HG02798 (cell line): Measurements from ENCODE around the gene TNFRSF25.

ENCODE experiments used
- ATAC-seq: cut with Tn5 transposase; IDR thresholded peaks from one replicate; pipeline ENCODE4 v1.9.1; 2021; ENCODE audit warnings: mild to moderate bottlenecking; ENCODE audit not compliant: unreplicated experiment, poor library complexity

Gene TNFRSF25

DNA sequence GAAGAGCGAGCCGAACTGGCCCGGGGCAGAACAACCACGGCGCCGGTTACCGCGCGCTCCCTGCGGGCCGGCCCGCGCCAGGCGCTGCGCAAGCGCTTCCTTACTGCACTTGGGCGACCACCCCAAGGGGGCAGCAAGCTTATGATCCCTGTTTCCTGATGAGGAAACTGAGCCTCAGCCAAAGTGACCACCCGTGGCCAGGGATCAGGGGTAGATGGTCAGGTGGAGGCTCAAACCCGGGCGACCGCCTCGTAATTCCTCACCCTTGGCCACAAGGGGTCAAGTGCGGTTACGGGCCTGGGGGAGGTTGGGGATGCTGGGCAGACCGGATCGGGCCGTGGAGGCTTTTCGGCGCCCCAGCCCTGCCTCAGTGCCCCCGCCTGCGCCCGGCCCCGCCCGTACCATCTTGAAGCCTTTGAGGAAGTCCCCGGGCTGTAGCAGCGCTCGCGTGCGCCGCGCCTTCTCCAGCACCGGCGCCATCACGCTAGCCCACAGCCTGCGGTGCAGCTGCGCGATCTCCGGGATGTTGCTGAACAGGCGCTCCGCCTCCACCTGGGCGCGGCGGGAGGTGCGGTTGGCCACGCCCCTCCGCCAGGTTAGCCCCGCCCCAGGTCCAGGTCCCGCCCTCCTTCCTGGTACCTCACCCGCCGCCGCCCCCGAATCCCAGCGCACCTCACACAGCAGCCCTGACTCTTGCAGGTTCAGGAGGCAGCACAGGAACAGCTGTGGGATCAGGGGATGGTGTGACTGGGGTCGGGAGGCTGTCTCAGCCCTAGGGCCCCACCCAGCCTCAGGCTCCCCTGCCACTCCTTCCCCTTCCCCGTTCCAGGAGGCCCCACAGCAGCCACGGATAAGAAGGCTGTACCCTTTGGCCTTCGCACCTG is 5.4 kb upstream of the TNFRSF25 start:
- no peak for ATAC-seq

DNA sequence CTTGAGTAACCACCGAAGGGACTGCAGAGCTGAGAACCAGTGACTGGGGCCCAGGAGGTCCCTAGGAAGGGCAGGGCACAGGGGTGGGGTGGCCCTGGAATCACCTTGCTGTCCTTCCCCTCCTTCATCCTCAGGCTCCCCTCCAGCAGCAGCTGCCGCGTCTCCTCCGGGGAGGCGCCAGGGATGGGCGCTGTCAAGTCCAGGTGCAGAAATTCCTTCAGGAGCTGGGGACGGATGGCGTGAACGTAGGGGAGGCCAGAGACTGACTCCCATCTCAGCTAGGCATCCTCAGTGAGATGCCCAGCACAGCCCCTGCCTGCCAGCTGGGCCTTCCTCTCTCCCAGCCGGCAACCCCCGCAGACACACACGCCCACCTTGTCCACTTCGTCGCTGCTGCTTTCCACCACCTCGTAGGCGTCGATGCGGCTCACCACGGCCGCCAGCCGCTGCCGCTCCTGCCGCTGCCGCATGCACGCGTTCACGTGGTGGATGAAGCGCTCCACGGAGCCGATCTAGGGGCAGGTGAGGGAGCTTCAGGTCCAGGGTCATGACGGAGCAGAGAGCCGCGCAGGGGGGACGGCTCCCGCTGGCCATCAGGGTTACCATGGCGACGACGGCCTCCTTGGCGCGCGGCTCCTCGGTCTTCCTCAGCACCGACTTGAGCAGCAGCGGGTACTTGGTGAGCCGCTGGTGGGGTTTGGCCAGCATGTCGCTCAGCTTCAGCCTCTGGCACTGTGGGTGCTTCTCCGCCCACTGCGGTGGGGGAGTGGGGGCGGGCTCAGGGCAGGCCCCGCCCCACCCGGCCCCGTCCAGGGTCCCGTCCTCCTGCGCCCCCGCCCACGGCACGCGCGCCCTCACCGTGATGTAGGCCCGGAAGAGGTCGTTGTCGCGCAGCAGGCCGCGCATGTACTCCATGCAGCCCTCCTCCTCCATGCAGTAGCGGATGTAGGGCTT is 4.4 kb upstream of the TNFRSF25 start:
- no peak for ATAC-seq

DNA sequence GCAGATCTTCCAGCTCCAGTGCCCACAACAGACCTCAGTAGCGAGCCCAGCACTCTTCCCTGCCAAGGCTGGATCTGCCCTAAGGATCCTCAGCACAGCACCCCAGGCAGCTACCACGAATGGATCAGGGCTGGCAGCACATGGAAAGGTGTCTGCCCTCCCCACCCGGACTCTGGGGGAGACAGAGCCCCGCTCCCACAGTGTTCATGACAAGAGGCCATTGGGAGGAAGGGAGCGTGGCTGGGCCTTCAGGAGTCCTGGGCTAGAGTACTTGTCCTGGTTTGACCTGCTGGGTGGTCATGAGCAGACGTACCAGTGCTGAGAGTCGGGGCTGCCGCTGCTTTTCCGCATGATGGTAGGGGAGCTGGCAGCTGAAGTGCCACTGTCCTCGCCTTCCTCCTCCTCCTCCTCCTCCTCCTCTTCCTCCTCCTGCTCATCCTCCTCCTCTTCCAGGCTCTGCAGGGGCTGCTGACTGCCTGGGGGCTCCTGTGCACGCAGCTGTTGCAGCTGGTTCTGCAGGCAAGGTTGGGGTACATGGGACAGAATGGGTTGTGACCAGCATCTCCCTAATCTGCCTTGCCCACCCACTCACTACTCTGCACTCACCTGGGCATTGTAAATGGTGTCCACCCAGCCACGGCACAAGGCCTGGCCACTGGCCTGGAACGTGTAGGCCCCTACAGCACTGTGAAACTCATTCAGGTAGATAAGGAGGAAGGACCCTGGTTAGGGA is 2.9 kb upstream of the TNFRSF25 start:
- ATAC-seq = no peak

DNA sequence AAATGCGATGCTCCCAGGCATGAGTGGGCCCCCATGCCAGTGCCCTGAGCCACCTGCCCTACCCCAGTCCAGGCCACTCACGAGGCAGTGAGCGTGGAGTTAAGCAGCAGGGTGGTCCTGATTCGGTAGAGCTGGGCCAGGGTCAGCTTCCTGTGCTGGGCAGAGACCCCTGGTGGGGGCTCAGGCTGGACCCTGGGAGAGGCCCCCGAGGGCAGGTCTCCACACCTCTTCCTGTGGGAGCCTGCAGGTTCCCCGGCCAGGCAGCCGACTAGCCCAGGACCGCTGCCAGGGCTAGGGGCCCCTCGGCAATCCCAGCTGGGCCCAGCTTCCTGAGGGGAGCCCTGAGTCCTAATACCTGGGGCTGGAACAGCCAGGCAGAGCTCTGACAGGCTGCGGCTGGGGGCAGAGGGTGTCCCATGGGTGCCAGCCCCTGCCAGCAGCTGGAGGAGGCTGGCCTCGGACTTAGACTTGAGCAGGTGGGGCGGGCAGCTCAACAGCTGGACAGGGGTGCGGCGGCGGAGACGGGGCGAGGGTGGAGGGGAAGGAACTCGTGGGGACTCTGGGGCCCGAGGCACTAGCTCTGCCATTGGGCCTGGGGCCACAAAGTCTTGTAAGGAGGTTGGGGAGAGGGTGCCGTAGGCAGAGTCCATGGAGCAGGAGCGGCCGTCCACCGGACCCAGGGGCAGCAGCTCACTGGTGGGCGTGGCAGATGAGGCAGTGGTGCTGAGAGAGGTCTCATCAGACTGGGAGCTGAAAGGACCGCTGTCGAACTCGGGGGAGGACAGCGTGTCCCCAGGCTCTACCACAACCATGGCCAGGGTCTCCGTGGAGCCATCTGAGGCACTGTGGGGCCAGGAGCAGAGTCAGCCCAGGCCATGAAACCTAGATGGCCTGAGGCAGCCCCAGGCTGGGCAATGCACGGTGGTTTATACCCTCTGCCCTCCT is 2.0 kb upstream of the TNFRSF25 start:
- no peak for ATAC-seq

DNA sequence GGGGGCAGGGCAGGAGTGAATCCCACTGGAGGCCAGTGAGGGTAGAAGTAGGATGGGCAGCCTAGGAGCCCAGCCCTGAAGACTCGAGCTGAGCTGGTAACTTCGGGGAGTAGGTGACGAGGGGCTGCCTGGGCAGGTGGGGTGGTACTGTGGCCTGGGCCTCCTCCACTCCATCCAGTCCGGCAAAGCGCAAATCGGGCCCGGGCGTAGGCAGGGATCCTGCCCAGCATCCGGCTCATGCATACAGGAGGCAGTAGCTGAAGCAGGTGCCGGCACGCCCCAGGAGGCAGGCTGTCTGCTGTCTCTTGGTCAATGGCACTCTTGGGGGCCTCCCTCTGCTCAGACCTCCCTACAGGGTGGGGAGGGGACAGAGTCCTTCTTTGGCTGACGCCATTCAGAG is 1.3 kb upstream of the TNFRSF25 start:
- ATAC-seq = no peak

DNA sequence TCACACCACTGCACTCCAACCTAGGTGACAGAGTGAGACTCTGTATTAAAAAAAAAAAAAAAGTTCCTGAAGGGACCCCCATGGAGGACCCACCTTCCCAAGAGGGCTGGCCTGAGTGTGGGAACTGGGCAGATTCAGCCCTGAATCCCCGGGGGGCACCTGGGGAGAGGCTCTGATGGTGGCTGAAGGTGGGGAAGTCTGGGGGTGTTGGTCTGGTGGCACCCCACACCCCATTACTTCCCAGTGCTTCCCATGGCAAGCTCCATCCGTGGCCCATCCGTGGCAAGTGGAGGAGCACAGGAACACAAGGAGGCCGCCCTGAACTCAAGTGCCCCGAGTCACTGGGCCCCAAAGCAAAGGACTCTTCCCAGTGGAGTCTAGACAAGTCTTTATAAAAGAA is 778 bp upstream of the TNFRSF25 start:
- ATAC-seq = no peak

DNA sequence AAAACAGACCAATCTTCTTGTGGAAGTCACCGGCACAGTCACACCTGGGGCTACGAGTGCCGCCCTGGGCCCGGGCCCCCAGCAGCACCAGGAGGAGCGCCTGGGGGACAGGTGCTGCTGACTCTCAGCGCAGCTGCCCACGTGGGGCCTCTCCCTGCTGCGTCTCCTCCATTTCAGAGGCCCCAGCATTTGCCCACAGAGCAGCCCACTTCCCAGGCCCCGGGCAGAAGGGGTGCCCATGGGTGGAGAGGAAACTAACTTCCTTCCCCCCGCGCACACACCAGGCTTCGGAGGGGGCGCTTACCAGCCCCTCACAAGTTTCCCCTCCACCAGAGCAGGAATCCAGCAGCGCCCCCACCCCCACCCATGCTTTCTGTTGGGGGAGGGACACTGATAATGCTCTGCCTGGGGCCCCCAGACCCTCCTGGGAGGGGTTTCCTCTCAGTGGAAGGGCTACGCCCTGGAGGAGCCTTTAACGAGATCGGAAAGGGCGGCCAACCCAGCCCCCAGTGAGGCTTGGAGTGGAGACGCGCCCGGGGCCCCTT is 440 bp downstream of the TNFRSF25 start:
- no peak for ATAC-seq

DNA sequence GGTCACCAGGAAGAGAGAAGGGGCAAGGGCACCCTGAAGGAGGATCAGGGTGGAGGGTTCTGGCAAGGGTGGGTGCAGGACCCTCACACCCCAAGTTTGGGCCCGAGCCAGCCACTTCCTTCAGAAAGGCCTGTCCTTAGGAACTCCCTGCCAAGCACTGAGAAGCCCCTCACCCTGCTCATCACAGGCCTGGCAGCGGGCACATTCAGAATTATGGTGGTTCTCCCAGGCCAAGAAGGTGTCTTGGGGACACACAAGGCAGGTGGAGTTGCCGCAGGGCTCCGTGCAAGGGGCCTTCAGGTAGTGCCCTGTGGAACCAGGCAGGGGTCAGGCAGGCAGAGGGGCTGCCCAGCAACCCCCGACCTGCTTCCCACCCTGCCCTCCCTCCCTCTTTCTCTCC is 1.1 kb downstream of the TNFRSF25 start:
- no peak for ATAC-seq

DNA sequence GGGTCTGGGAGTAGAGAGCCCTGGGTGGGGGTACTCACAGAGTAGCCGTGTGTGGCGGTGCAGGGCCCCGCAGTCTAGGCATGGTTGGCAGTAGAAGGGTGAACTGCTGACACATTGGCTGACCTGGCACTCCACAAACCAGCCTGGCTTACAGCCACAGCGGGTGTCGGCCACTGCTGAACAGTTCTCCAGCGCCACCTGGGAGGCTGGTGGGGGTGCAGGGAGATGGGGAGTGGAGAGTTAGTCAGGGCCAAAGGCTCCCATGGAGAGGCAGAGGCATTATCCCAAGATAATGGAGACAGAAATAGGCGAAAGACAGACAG is 1.5 kb downstream of the TNFRSF25 start:
- no peak for ATAC-seq

DNA sequence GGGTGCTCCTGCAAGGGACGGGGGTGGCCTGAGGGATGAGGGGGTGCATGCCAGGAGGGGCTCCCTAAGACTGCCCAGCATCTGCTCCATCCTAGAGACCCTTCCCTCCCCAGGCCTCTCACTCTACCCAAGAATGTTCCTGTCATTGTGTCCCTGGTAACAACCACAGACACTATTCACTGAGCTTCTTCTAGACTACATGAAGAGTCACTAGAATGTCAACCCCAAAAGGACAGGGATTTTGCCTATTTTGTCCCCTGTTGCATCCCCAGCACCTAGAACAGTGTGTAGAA is 2.9 kb downstream of the TNFRSF25 start:
- no peak for ATAC-seq

DNA sequence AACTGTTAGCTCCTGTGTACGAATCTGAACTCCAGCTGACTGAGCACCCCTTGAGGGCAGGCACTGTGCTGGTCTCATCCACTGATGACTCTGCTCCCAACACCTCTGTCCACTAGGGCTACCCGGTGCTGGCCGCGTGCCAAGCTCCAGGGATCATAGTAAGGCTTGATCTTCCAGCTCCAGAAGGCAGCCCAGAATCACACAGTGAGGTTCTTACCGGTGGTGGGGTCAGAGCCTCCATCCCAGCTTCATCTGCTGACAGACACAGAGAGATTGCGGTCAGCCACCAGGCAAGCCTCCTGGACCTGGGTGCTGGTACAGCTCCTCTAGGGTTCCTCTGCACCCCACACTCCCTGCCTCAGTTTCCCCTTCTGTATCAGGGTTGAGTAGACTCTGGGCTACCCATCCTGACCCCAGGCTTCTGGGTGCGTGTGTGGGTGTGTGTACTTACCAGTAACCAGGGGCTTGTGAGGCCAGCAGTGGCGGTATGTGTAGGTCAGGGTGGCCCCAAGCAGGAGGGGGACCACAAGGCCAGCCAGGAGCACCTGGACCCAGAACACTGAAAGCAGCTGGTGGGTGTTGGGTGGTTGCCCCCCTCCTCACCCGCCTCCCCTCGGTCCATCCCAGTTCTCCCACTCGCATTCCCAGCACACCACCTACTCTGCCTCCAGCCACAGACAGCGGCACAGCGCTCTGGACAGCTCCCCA is 3.4 kb downstream of the TNFRSF25 start:
- no peak for ATAC-seq

DNA sequence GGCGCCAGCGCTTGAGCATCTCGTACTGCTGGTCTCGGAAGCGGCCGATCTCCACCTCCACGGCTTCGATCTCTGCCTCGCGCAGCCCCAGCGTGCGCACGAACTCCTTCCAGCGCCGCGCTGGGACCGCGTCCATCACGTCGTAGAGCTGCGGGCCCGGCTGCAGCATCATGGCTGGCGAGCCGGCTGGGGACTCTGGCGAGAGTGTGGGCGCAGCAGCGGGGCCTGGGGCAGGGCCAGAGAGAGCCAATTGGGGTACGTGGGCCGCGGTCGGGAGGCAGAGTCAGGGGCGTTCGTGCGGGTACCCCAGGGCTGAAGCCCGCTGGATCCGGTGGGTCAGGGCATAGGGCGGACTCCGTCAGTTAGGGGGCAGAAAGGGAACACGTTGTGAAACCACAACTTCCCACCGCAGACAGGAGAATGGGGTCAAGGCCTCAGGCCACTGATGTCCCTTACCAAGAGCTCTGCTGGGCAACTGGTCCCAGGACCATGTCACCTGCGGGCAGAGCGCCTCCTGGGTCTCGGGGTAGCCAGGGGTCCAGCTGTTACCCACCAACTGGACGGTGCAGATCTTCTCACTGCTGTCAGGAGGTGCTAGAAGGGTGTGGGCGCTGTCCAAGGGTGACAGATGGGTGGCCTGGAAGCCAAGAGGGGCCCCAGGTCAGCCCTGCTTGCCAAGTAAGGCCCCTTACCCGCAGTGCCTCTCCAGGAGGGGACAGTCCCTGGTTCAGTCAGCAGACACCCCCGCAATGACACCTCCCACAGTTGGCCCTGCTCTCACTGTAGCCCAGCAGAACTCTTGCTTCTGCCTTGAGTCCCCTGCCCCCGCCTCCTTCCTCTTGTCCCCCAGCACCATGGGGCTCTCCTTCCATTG is 4.2 kb downstream of the TNFRSF25 start:
- no peak for ATAC-seq

DNA sequence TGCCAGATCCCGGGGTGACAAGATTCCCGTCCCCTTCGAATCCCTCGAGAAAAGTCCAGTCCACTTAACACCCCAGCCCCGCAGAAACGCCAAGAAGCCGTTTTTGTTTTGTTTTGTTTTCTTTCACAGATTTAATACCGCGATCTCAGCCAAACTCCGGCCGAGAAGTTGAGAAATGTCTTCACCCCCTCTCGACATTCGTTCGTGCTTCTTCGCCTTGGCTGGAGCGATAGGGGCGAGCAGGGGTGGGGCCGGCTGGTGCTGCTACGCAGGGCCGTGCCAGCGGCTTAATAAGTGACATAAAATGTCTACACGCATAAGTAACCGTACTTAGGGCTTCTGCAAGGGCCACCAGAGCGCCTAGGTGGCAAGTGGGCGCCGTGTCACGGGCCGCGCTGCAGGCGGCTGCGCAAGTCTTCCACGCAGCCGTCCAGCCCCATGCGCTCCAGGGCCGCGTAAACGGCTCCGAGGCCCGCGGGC is 4.9 kb downstream of the TNFRSF25 start:
- no peak for ATAC-seq

DNA sequence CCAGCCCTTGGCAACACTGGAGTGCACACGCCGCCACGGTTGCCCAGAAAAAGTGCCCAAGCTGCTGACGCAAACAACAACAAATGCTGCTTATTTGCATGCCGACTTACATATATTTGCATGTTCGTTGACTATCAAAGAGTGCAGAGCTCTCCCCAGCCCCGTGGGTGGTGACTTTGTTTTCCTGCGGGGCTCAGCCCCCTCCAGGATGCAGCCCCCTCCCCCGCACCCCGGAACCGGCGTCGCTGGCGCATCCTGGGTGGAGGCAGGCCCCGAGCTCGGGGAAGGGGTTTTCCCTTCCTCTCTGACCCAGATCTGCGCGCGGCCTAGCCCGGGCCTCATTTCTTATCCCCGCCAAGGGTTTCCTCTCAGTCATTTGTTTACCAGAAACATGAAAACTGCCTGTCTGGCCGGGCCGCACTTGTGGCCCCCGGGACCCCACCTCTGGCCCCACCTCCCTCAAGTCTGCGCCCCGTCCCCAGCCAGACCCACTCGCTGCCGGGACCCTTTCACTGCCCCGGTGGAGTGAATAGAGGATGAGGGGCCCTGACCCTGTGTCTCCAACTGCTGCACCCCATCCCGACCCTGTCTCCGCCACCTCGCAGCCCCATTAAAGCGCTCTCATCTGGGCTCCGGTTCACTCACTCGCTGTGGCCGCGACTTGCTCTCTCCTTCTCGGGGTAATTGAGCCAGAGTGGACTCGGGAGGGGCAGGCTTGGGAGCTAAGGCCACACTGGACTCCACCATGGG is 5.5 kb downstream of the TNFRSF25 start:
- no peak for ATAC-seq

DNA sequence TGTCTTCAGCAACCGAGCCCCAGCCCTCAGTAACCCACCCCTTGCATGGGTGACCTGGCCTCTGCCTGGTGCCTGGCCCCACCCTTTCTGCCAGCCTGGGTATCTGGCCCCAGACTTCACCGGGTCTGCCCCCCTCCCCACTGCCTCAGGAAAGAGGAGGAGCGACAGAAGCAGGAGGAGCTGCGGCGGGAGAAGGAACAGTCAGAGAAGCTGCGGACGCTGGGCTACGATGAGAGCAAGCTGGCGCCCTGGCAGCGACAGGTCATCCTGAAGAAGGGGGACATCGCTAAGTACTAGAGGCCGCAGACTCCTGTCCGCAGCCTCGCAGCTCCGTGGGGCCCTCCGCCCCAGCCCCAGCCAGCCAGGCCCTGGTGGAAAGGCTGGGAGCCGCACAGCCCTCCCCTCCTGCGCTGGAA is 6.1 kb downstream of the TNFRSF25 start:
- no peak for ATAC-seq

DNA sequence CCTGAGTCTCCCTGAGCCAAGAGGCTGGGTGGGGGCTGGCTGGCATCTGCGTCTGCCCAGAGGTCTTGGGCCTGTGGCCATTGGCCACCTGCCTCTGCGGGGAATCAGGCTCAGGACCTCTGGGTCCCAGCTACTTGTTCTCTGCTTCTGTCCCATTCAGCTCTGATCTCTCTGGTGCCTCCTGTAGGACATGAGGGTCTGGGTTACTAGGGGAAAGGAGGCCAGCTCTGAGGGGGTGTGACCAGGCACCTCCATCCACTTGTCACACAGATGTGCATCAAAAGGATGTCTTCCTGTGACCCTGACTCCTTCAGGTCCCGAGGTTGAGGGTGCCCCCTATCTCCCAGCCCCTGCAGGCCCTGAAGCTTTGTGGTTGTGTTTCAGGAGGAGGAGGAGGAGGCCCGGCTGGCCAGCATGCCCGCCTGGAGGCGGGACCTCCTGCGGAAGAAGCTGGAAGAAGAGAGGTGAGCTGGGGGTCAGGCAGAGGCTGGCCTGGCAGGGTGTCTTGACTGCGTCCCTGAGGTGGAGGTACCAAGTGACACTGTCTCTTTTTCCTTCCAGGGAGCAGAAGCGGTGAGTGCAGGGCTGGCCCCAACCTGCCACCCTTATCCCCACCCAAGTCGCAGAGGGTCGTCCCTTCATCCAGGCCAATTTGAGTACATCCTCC is 9.0 kb downstream of the TNFRSF25 start:
- no peak for ATAC-seq
